Lung (tissue), 12 donors: Measurements from ENCODE around the gene ZNF334. TPM values are rescaled to one million over a fixed set of nuclear protein-coding genes. Genes with fewer than 3 reads are reported as not detected.

Experiments
- ATAC-seq: fragments of 200-7000 bp; cut with Tn5 transposase; one replicate; pipeline ENCODE4 v1.9.1; 2020; ENCODE audit warnings: moderate number of reproducible peaks; ENCODE audit not compliant: insufficient read depth, low FRiP score
- DNase-seq, 3 donors: peaks; one replicate each; pipeline ENCODE4 v3.0.0-alpha.2; 2013 to 2017
- H3K27ac ChIP-seq, 2 donors: one replicate each; pipeline ENCODE4 v1.5.1; 2013; ENCODE audit warnings: mild to moderate bottlenecking in 2 of 2, moderate library complexity in 2 of 2, control low read depth in 1 of 2, inconsistent platforms in 1 of 2, low read depth in 1 of 2, low read length in 1 of 2
- H3K27me3 ChIP-seq, 3 donors: one replicate each; pipeline ENCODE4 v1.5.1; 2013; ENCODE audit warnings: low read length in 2 of 3; ENCODE audit not compliant: control insufficient read depth in 3 of 3, insufficient read depth in 3 of 3
- H3K36me3 ChIP-seq, 4 donors: one replicate each; pipeline ENCODE4 v1.5.1; 2013; ENCODE audit warnings: low read length in 4 of 4, mild to moderate bottlenecking in 1 of 4, moderate library complexity in 1 of 4; ENCODE audit not compliant: control insufficient read depth in 4 of 4, insufficient read depth in 4 of 4
- H3K4me1 ChIP-seq, 5 donors: one replicate each; pipeline ENCODE4 v1.5.1; 2013; ENCODE audit warnings: low read length in 5 of 5, mild to moderate bottlenecking in 2 of 5, moderate library complexity in 1 of 5; ENCODE audit not compliant: control insufficient read depth in 5 of 5, insufficient read depth in 5 of 5
- H3K4me3 ChIP-seq: one replicate; pipeline ENCODE4 v1.5.1; 2013; ENCODE audit warnings: mild to moderate bottlenecking, control low read depth, moderate library complexity
- H3K9ac ChIP-seq, 2 donors: one replicate each; pipeline ENCODE4 v1.5.1; 2013; ENCODE audit warnings: low read length in 2 of 2, control low read depth in 1 of 2; ENCODE audit not compliant: insufficient read depth in 1 of 2
- H3K9me3 ChIP-seq, 4 donors: one replicate each; pipeline ENCODE4 v1.5.1; 2013; ENCODE audit warnings: low read length in 3 of 4, mild to moderate bottlenecking in 1 of 4, moderate library complexity in 1 of 4; ENCODE audit not compliant: control insufficient read depth in 4 of 4, insufficient read depth in 3 of 4
- CTCF ChIP-seq: IDR thresholded peaks from 2 replicates; pipeline ENCODE4 v1.5.1; 2012; ENCODE audit warnings: mild to moderate bottlenecking; ENCODE audit errors: control extremely low read depth, extremely low read depth
- WGBS, 2 donors: extraction: QIAGEN DNeasy Blood & Tissue Kit; methylation state at CpG; one replicate each; pipeline ENCODE4 v1.1.7; 2013; 5-methylcytosine and 5-hydroxymethylcytosine counted together
- polyA plus RNA-seq, 2 donors: library from polyadenylated mRNA; stranded (reverse); fragments of 200-250 nt; gene quantifications; one replicate each; pipeline ENCODE4 v1.2.1, GENCODE V29; 2013
- total RNA-seq, 2 donors: library from RNA; depleted of rRNA in 1 of 2; stranded (reverse); fragments of >200 nt in 1 of 2; gene quantifications; one replicate each; pipeline ENCODE4 v1.2.1, GENCODE V29; 2014 to 2021
- donor health status: control.
- donor health status: control.
- donor health status: Bipolar disorder and iron deficiency.
- donor health status: healthy.
- donor health status: DM: yes; HTN: yes; CAD: no.

Gene ZNF334
- total and polyA plus RNA-seq, 4 donors, result 1.4 to 25.3 (median 5.3) TPM

- DNase-seq (no peak), ATAC-seq (no peak)
- Histone ChIP-seq H3K27ac (no peak within 1 kb of the TSS), H3K4me1 (peaks cover 0 to under 1% (median 0%) of the 10 kb centered on the region in 5 donors), H3K9me3 (peaks cover 0 to 4% (median 0%) of the 10 kb centered on the region in 4 donors), H3K4me3 (no peak within 1 kb of the TSS), H3K9ac (no peak within 1 kb of the TSS), H3K36me3 (no peaks in the 10 kb centered on the region), H3K27me3 (no peaks in the 10 kb centered on the region)
- WGBS, 2 donors, result 24 to 58% methylated on average over 9 of the region's 9 CpGs
- TF ChIP-seq CTCF, result no peak
Measured at GRCh38 chr20:46550461-46550860, 37.1 kb upstream of the ZNF334 start, which contains the start of gene OCSTAMP. Gene OCSTAMP, minus strand, starts transcription at chr20:46550654. Its CDS starts 94 bp downstream, at chr20:46550560.

DNA sequence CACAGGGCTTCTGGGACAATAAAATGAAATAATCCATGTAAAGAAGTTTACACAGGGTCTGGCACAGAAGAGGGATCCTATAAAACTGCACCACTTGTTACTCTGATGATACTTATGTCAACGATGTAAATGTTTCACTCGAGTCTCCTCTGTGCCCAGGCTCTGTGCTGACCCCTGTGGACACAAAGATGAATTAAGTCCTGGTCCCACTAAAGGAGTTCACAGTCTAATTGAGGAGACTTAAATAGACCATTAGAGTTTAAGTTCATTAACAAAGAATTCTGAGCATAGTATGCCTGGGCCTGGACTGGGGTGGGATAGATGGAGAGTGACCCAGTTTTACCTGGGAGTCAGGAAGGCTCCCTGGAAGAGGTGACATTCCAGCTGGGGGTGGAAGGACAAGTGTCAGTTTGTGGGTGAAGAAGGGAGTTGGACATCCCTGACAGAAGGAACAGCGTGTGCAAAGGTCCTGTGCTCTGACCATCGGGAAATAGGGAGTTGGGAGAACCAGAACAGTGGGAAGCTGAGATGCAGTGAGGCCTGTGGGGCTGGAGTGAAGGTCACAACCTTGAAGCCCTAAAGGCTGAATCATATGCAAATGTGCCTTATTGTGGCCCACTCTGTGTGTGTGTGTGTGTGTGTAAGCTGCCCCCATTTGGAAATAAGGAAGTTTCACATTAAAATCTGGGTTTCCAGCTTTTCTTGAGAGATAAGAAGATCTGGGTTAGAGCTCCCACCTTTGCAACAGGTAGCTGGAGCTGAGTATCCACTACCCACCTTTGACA is 36.0 kb upstream of the ZNF334 start:
- 83 to 86% methylated on average over 4 of the region's 4 CpGs for WGBS, 2 donors
- no peaks in the 10 kb centered on the region for H3K36me3 ChIP-seq
- H3K27me3 ChIP-seq, result no peaks in the 10 kb centered on the region
- H3K4me1 ChIP-seq, result peaks cover 0 to 4% (median 0%) of the 10 kb centered on the region in 5 donors
- no peak overlapping the region for H3K9ac ChIP-seq
- H3K9me3 ChIP-seq, result peaks cover 0 to 4% (median 0%) of the 10 kb centered on the region in 4 donors
- DNase-seq (no peak), ATAC-seq (no peak)
- no peak overlapping the region for H3K27ac ChIP-seq
- H3K4me3 ChIP-seq, result no peak overlapping the region
- TF ChIP-seq CTCF, result no peak

DNA sequence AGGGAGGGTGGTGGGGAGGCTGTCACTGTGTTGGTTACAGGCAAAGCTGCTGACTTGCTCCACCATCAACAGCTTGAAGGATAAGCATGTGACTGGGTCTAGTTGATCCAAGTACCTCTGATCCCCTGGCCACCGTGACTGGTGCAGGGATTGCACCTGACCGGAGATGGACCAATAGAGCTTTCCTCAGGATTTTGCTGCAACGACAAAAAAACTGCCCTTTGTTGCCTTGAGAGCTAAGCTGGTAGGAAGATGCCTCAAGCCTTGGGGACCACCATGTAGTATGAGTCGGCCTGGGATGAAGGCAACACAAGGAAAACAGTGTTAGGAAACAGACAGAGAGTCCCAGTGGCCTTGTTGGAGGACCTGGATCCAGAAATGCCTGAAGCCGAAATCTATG is 35.3 kb upstream of the ZNF334 start:
- no peak for ATAC-seq
- H3K9me3 ChIP-seq, result peaks cover 0 to 4% (median 0%) of the 10 kb centered on the region in 4 donors
- peaks cover 0 to 4% (median 0%) of the 10 kb centered on the region in 5 donors for H3K4me1 ChIP-seq
- H3K27me3 ChIP-seq, result no peaks in the 10 kb centered on the region
- no peak overlapping the region for H3K4me3 ChIP-seq
- no peak for TF ChIP-seq CTCF
- no peak overlapping the region for H3K9ac ChIP-seq
- 85 to 86% methylated on average over 5 of the region's 5 CpGs for WGBS, 2 donors
- no peak overlapping the region for H3K27ac ChIP-seq
- H3K36me3 ChIP-seq, result no peaks in the 10 kb centered on the region
- DNase-seq, result no peak
